H1 (cell line): ENCODE results near the gene LCNL1. TPM values are rescaled to one million over a fixed set of nuclear protein-coding genes. Genes with fewer than 3 reads are reported as not detected.

Experiments used
- CTCF ChIA-PET: fragments of 300-600 bp; sonication (Branson Sonifier 250); formaldehyde crosslinking; loops from one replicate; lab custom pipeline; 2021; ENCODE audit not compliant: partially characterized antibody; lab: Charles Lee
- POLR2A ChIA-PET: fragments of 300-600 bp; sonication (Branson Sonifier 250); formaldehyde crosslinking; loops from one replicate; lab custom pipeline; 2021; ENCODE audit warnings: inconsistent platforms; ENCODE audit not compliant: partially characterized antibody; lab: Charles Lee
- DNase-seq, 2 experiments: peaks; one replicate each; pipeline versions ENCODE4 v3.0.0 to v3.0.0-alpha.2; 2010 to 2022; ENCODE audit warnings: low spot score in 2 of 2, low read depth in 1 of 2, mixed read lengths in 1 of 2
- FAIRE-seq: peaks from 2 replicates; lab custom pipeline; 2011; peaks lifted over from hg19 to GRCh38; lab: Jason Lieb, UNC
- H2AFZ ChIP-seq: 2 replicates; pipeline ENCODE4 v1.8.1; 2012; ENCODE audit warnings: low read length, inconsistent platforms
- H2AK5ac ChIP-seq: 2 replicates; pipeline ENCODE4 v1.6.1; 2013; ENCODE audit warnings: low read depth, low read length
- H2BK120ac ChIP-seq: replicated peaks from 2 replicates; pipeline ENCODE3; 2013; ENCODE audit warnings: low read depth, low read length, inconsistent platforms
- H2BK12ac ChIP-seq: 2 replicates; pipeline ENCODE4 v1.6.1; 2013; ENCODE audit warnings: low read depth, low read length
- H2BK15ac ChIP-seq: 2 replicates; pipeline ENCODE4 v1.6.1; 2013; ENCODE audit warnings: low read length
- H2BK20ac ChIP-seq: 2 replicates; pipeline ENCODE4 v1.6.1; 2013; ENCODE audit warnings: low read length
- H2BK5ac ChIP-seq: 2 replicates; pipeline ENCODE4 v1.6.1; 2013; ENCODE audit warnings: low read depth, low read length
- H3K14ac ChIP-seq: 2 replicates; pipeline ENCODE4 v1.6.1; 2013; ENCODE audit warnings: inconsistent platforms; ENCODE audit not compliant: insufficient read length
- H3K18ac ChIP-seq: 2 replicates; pipeline ENCODE4 v1.6.1; 2013; ENCODE audit warnings: low read length; ENCODE audit errors: extremely low read depth
- H3K23ac ChIP-seq: 2 replicates; pipeline ENCODE4 v1.6.1; 2013; ENCODE audit warnings: inconsistent platforms; ENCODE audit not compliant: insufficient read length
- H3K23me2 ChIP-seq: 2 replicates; pipeline ENCODE4 v1.6.1; 2013; ENCODE audit warnings: low read depth, low read length
- H3K27ac ChIP-seq: 2 replicates; pipeline ENCODE4 v1.6.1; 2011; ENCODE audit warnings: low read depth, low read length, inconsistent platforms
- H3K27me3 ChIP-seq, 4 experiments: replicated peaks in 1 of 4; 1 replicate in 1 of 4; 2 replicates in 3 of 4; pipeline versions ENCODE4 v1.6.1 to v1.8.1; 2011 to 2013; ENCODE audit warnings: low read length in 3 of 4, mild to moderate bottlenecking in 3 of 4, inconsistent platforms in 2 of 4, mixed read lengths in 2 of 4, moderate library complexity in 1 of 4; ENCODE audit not compliant: control insufficient read depth in 3 of 4, insufficient read depth in 3 of 4; ENCODE audit errors: extremely low read depth in 1 of 4
- H3K36me3 ChIP-seq, 4 experiments: 2 replicates each; pipeline versions ENCODE4 v1.6.1 to v1.8.1; 2011 to 2013; ENCODE audit warnings: mild to moderate bottlenecking in 4 of 4, low read length in 3 of 4, moderate library complexity in 2 of 4, control low read depth in 1 of 4, inconsistent platforms in 1 of 4; ENCODE audit not compliant: insufficient read depth in 4 of 4, control insufficient read depth in 2 of 4
- H3K4ac ChIP-seq: replicated peaks from 2 replicates; pipeline ENCODE3; 2013; ENCODE audit warnings: low read length, low read depth, mixed read lengths, inconsistent platforms; ENCODE audit not compliant: insufficient read length
- H3K4me1 ChIP-seq, 4 experiments: replicated peaks in 1 of 4; 1 replicate in 1 of 4; 2 replicates in 3 of 4; pipeline versions ENCODE4 v1.6.1 to v1.8.1; 2011 to 2013; ENCODE audit warnings: low read length in 3 of 4, inconsistent platforms in 2 of 4, mixed read lengths in 1 of 4; ENCODE audit not compliant: insufficient read depth in 4 of 4, control insufficient read depth in 3 of 4
- H3K4me2 ChIP-seq, 2 experiments: 2 replicates each; pipeline versions ENCODE4 v1.6.1 to v1.8.1; 2011 to 2013; ENCODE audit warnings: low read depth in 2 of 2, low read length in 2 of 2, control low read depth in 1 of 2, inconsistent platforms in 1 of 2, mild to moderate bottlenecking in 1 of 2; ENCODE audit not compliant: insufficient read depth in 1 of 2
- H3K4me3 ChIP-seq, 4 experiments: fragments of 200-600, 300-600 bp in 1 of 4; sonication (generic), shearing (Covaris generic), sonication (Bioruptor Twin) in 1 of 4; 2 replicates each; pipeline versions ENCODE4 v1.5.1 to v1.8.1; 2011 to 2016; ENCODE audit warnings: low read length in 4 of 4, low read depth in 3 of 4, control low read depth in 2 of 4, inconsistent platforms in 2 of 4, mild to moderate bottlenecking in 2 of 4, mixed read lengths in 1 of 4, moderate library complexity in 1 of 4; ENCODE audit not compliant: insufficient read depth in 2 of 4; ENCODE audit errors: extremely low read depth in 1 of 4
- H3K56ac ChIP-seq: replicated peaks from 2 replicates; pipeline ENCODE3; 2013; ENCODE audit warnings: low read depth, mild to moderate bottlenecking, mixed read lengths, low read length, inconsistent platforms; ENCODE audit not compliant: insufficient read length
- H3K79me1 ChIP-seq: 2 replicates; pipeline ENCODE4 v1.6.1; 2013; ENCODE audit warnings: low read depth, low read length, control low read depth
- H3K79me2 ChIP-seq, 2 experiments: 2 replicates each; pipeline versions ENCODE4 v1.6.1 to v1.8.1; 2012 to 2013; ENCODE audit warnings: low read length in 2 of 2, mild to moderate bottlenecking in 2 of 2, inconsistent platforms in 1 of 2; ENCODE audit not compliant: insufficient read depth in 2 of 2, control insufficient read depth in 1 of 2
- H3K9ac ChIP-seq, 4 experiments: replicated peaks in 1 of 4; 1 replicate in 1 of 4; 2 replicates in 3 of 4; pipeline versions ENCODE4 v1.6.1 to v1.8.1; 2011 to 2013; ENCODE audit warnings: low read depth in 3 of 4, low read length in 3 of 4, control low read depth in 2 of 4, mild to moderate bottlenecking in 2 of 4, moderate library complexity in 2 of 4, inconsistent platforms in 1 of 4; ENCODE audit errors: extremely low read depth in 1 of 4
- H3K9me3 ChIP-seq, 2 experiments: 2 replicates each; pipeline versions ENCODE4 v1.6.1 to v1.8.1; 2012 to 2013; ENCODE audit warnings: mild to moderate bottlenecking in 2 of 2, moderate library complexity in 2 of 2, control low read depth in 1 of 2, inconsistent platforms in 1 of 2, low read depth in 1 of 2, low read length in 1 of 2, mixed read lengths in 1 of 2; ENCODE audit not compliant: insufficient read depth in 2 of 2
- H4K20me1 ChIP-seq, 2 experiments: replicated peaks in 1 of 2; 2 replicates each; pipeline versions ENCODE3 to v1.8.1; 2011 to 2013; ENCODE audit warnings: inconsistent platforms in 2 of 2, low read length in 2 of 2, mild to moderate bottlenecking in 1 of 2; ENCODE audit not compliant: insufficient read depth in 2 of 2, control insufficient read depth in 1 of 2
- H4K5ac ChIP-seq: 2 replicates; pipeline ENCODE4 v1.6.1; 2013; ENCODE audit warnings: low read length, low read depth, mixed read lengths, inconsistent platforms; ENCODE audit not compliant: insufficient read length
- H4K8ac ChIP-seq: 2 replicates; pipeline ENCODE4 v1.8.0; 2013; ENCODE audit warnings: mild to moderate bottlenecking, moderate library complexity, low read length, inconsistent platforms; ENCODE audit not compliant: insufficient read depth; ENCODE audit errors: extremely low read depth
- H4K91ac ChIP-seq: replicated peaks from 2 replicates; pipeline ENCODE3; 2013; ENCODE audit warnings: low read length, mixed read lengths, inconsistent platforms; ENCODE audit not compliant: insufficient read length
- ATF2 ChIP-seq: IDR thresholded peaks from 2 replicates; pipeline ENCODE4 v1.6.1; 2012; ENCODE audit warnings: low read length, inconsistent platforms
- BACH1 ChIP-seq: IDR thresholded peaks from 2 replicates; pipeline ENCODE4 v1.6.1; 2012; ENCODE audit warnings: low read length, improper control_type of control experiment
- CBX5 ChIP-seq: fragments of 300-800, 300-1000 bp; sonication (generic); IDR thresholded peaks from 2 replicates; pipeline ENCODE4 v1.7.1; 2016; ENCODE audit warnings: antibody characterized with exemption, low read length, low read depth
- EZH2 ChIP-seq: fragments of 200-600 bp; sonication (generic); IDR thresholded peaks from 2 replicates; pipeline ENCODE4 v1.7.1; 2012; ENCODE audit warnings: low read depth, mild to moderate bottlenecking, moderate library complexity, low read length, inconsistent platforms; ENCODE audit not compliant: severe bottlenecking
- GTF2F1 ChIP-seq: IDR thresholded peaks from 2 replicates; pipeline ENCODE4 v1.6.1; 2012; ENCODE audit warnings: low read depth, low read length, improper control_type of control experiment, borderline replicate concordance
- JUN ChIP-seq: IDR thresholded peaks from 2 replicates; pipeline ENCODE4 v1.6.1; 2011; ENCODE audit warnings: low read depth, mild to moderate bottlenecking, improper control_type of control experiment, low read length
- KDM1A ChIP-seq: fragments of 200-600, 300-600 bp; sonication (generic); IDR thresholded peaks from 2 replicates; pipeline ENCODE4 v1.7.1; 2016; ENCODE audit warnings: mild to moderate bottlenecking, low read length, borderline replicate concordance
- MAFK ChIP-seq: IDR thresholded peaks from 2 replicates; pipeline ENCODE4 v1.6.1; 2012; ENCODE audit warnings: low read depth, mild to moderate bottlenecking, improper control_type of control experiment, low read length
- SIX5 ChIP-seq: IDR thresholded peaks from 2 replicates; pipeline ENCODE4 v1.6.1; 2011; ENCODE audit warnings: mild to moderate bottlenecking, low read depth, low read length
- WGBS, 2 experiments: shearing (Covaris generic) in 1 of 2; methylation state at CpG; one replicate each; pipeline versions ENCODE4 v1.1.6 to v1.1.7; 2013 to 2015; ENCODE audit warnings: low lambda C conversion rate in 2 of 2, mixed read lengths in 2 of 2, inconsistent platforms in 1 of 2, low coverage in 1 of 2, missing lambda C conversion rate in 1 of 2; ENCODE audit not compliant: insufficient replicate concordance in 2 of 2, insufficient coverage in 1 of 2, insufficient read length in 1 of 2; ENCODE audit errors: extremely low coverage in 1 of 2, missing lambda C conversion rate in 1 of 2; 5-methylcytosine and 5-hydroxymethylcytosine counted together
- polyA plus RNA-seq, 7 experiments: library from polyadenylated mRNA; depleted of rRNA in 3 of 7; stranded (reverse) in 5 of 7; unstranded in 2 of 7; fragments of >200 nt in 5 of 7; fragments of 200-250 nt in 2 of 7; gene quantifications; 1 replicate in 5 of 7; 2 replicates in 1 of 7; 4 replicates in 1 of 7; pipeline versions ENCODE4 v1.2.1 to v1.2.3, GENCODE V29; 2011 to 2013; ENCODE audit warnings: missing spikeins in 2 of 7, mixed read lengths in 2 of 7
- total RNA-seq: library from RNA; stranded (reverse); fragmentation: NEBNext Ultra II Directional; extraction: Animal tissue kit (Norgen Biotek cat#: 25700); gene quantifications from 2 replicates; pipeline ENCODE4 v1.2.1, GENCODE V29; 2021

LCNL1 gene
- total and polyA plus RNA-seq, 2 of the 8 experiments (the other 6 are each of a cell fraction or from before 2014, with no cell fraction given) = 0.11 TPM; not detected in 1

- TF ChIP-seq ATF2 (no peak), SIX5 (no peak), JUN (no peak), CBX5 (no peak), BACH1 (no peak), KDM1A (no peak), EZH2 (no peak), MAFK (no peak), GTF2F1 (no peak)
- no peak overlapping the region for H2AFZ ChIP-seq
- FAIRE-seq = no peak
- H4K20me1 ChIP-seq = peaks cover 0 to 6% of the 10 kb centered on the region in 2 experiments
- ChIA-PET POLR2A (interaction anchor here (1.1 to 1.2 kb wide), 3 partner anchors 8 to 112 kb away, joined by 3 read pairs; no protein-coding TSS in a partner anchor), CTCF (interaction anchor here (1.2 to 5.6 kb wide), 4 partner anchors 11 to 108 kb away, joined by 4 to 32 read pairs (median 18); partner anchors contain the start of gene PTGDS)
- H3K4me3 ChIP-seq = no peak overlapping the region
- H3K14ac ChIP-seq = no peak overlapping the region
- H3K27me3 ChIP-seq = no peaks in the 10 kb centered on the region
- no peak overlapping the region; the same call in 1 of the 2 replicates for H2BK15ac ChIP-seq
- no peak overlapping the region for H2BK5ac ChIP-seq
- H3K9me3 ChIP-seq = no peaks in the 10 kb centered on the region
- WGBS, 2 experiments = 92% methylated on average over 23 of the region's 28 CpGs; no CpG with 5 or more reads in 1 of the 2 experiments
- H3K23me2 ChIP-seq = peaks cover 12% of the 10 kb centered on the region; the same call in 1 of the 2 replicates
- H3K4me2 ChIP-seq = no peak overlapping the region
- no peak overlapping the region for H2BK20ac ChIP-seq
- H3K23ac ChIP-seq = no peak overlapping the region
- no peak overlapping the region for H3K18ac ChIP-seq
- H2BK120ac ChIP-seq = no peak overlapping the region
- no peaks in the 10 kb centered on the region for H3K79me2 ChIP-seq
- DNase-seq = no peak
- H4K5ac ChIP-seq = no peak overlapping the region
- no peak overlapping the region for H2BK12ac ChIP-seq
- peak overlapping the region; percentile 38 for H3K4ac ChIP-seq
- no peak overlapping the region for H3K56ac ChIP-seq
- no peak overlapping the region; the same call in 1 of the 2 replicates for H3K27ac ChIP-seq
- no peaks in the 10 kb centered on the region; the same call in 1 of the 2 replicates for H3K79me1 ChIP-seq
- H4K8ac ChIP-seq = 0 out of 2 replicates have a peak overlapping the region, but pooled peaks have one; percentile 79
- H3K36me3 ChIP-seq = no peaks in the 10 kb centered on the region
- peaks cover 0 to 2% (median under 1%) of the 10 kb centered on the region in 4 experiments; a peak in 3 of 7 replicates for H3K4me1 ChIP-seq
- H4K91ac ChIP-seq = no peak overlapping the region
- no peak overlapping the region for H2AK5ac ChIP-seq
- no peak overlapping the region for H3K9ac ChIP-seq
These were observed 23.6 kb upstream of the LCNL1 start for GRCh38 chr9:136958898-136959850.
